ENCODE results near the gene GATD1. TPM values are rescaled to one million over a fixed set of nuclear protein-coding genes. Genes with fewer than 3 reads are reported as not detected.

Gene GATD1
- total RNA-seq, 2 experiments from 2014 or later = 109 to 117 TPM

DNA sequence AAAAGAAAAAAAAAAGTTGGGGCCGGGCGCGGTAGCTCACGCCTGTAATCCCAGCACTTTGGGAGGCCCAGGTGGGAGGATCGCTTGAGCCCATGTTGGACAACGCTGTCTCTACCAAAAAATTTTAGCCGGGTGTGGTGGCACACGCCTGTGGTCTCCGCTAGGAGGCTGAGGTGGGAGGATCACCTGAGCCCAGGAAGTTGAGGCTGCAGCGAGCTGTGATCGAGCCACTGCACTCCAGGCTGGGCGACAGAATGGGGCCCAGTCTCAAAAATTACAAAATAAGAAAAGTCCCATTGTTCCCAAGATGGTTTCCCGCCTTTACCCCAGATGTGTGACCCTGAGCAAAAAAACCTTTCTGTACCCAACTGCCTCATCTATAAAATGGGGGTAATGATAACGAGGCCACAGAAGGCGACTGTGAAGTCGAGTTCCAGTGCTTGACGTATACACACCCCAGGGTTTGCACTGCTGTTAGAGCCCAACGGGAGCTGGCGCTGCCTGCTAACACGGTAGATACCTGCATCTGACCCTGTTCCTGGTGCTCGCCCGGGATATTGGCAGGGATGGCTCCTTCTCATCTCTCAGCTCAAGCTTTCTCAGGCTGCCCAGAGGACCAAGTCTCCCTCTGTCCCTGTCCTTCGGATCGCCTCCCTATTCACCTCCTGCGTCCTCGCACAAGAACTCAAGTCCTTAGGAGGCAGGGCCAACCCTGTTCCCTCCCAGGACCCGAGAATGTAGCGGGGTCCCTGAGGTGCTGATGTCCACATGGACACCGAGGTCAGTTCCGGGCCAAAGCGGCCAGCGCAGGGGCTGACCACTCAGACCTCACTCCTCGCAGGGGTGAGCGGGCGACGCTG is 31.4 kb upstream of the GATD1 start:
- Histone ChIP-seq H3K79me2 (ENCODE audit: insufficient read depth, low read depth, low read length) (peaks cover 43% of the 10 kb centered on the region), H2AFZ (ENCODE audit: low read length) (peak overlapping the region; percentile 5; the same call in 1 of the 2 replicates)
- TF ChIP-seq EZH2phosphoT487 (IDR thresholded peaks at IDR 0.05; ENCODE audit: borderline replicate concordance, low read depth, low read length) = no peak
- TF ChIP-seq, protein P1, sequence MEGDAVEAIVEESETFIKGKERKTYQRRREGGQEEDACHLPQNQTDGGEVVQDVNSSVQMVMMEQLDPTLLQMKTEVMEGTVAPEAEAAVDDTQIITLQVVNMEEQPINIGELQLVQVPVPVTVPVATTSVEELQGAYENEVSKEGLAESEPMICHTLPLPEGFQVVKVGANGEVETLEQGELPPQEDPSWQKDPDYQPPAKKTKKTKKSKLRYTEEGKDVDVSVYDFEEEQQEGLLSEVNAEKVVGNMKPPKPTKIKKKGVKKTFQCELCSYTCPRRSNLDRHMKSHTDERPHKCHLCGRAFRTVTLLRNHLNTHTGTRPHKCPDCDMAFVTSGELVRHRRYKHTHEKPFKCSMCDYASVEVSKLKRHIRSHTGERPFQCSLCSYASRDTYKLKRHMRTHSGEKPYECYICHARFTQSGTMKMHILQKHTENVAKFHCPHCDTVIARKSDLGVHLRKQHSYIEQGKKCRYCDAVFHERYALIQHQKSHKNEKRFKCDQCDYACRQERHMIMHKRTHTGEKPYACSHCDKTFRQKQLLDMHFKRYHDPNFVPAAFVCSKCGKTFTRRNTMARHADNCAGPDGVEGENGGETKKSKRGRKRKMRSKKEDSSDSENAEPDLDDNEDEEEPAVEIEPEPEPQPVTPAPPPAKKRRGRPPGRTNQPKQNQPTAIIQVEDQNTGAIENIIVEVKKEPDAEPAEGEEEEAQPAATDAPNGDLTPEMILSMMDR (conservative IDR thresholded peaks at IDR 0.05; ENCODE audit: low read length) = peak; percentile 57; the same call in 1 of the 2 replicates

DNA sequence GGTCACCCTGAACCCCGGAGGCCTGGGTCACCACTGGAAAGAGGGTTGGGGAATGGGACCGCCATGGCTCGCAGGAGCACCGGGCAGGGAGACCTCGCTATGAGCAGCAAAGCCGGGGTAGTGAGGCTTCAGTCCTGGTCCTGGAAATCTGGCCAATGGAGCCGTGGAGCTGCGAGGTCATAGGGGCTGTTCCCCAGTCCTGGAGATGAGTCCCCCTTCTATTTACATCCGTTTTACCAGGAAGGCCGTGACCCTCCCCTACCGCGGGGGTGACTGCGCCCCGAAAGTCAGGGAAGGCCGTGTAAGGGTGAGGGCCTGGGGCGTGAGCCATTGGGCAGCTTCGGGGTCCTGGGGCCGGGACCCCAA is 27.3 kb upstream of the GATD1 start:
- Histone ChIP-seq H3K4me3 (ENCODE audit: low read depth, low read length, poor library complexity, severe bottlenecking) (peak overlapping the region; percentile 86), H3K4me1 (ENCODE audit: insufficient read depth, low read length, poor library complexity, severe bottlenecking) (peaks cover 38% of the 10 kb centered on the region), H3K27ac (ENCODE audit: low read depth, low read length, poor library complexity, severe bottlenecking) (peak overlapping the region; percentile 83), H3K9me3 (ENCODE audit: low read length) (no peaks in the 10 kb centered on the region), H3K9me2 (ENCODE audit: insufficient read depth, low read length) (no peaks in the 10 kb centered on the region), H4K20me1 (ENCODE audit: insufficient read depth, low read length) (no peaks in the 10 kb centered on the region), H3K36me3 (ENCODE audit: insufficient read depth, low read length) (peaks cover 22% of the 10 kb centered on the region; the same call in 1 of the 2 replicates), H3K79me2 (ENCODE audit: insufficient read depth, low read depth, low read length) (peaks cover 18% of the 10 kb centered on the region; the same call in 1 of the 2 replicates), H2AFZ (ENCODE audit: low read length) (peak overlapping the region; percentile 40; the same call in 1 of the 2 replicates), H3K4me2 (ENCODE audit: low read length) (peak overlapping the region; percentile 94)
- TF ChIP-seq, protein P1 (conservative IDR thresholded peaks at IDR 0.05; ENCODE audit: low read length) = no peak
- TF ChIP-seq EZH2phosphoT487 (IDR thresholded peaks at IDR 0.05; ENCODE audit: borderline replicate concordance, low read depth, low read length) = no peak
- CTCF ChIA-PET (ENCODE audit: unreplicated experiment) = no interaction called here
- intact Hi-C loops (cut with micrococcal nuclease; ENCODE audit: unreplicated experiment) = no loop called here
- DNase-seq (ENCODE audit: low spot score) = no peak
- POLR2A ChIA-PET = no interaction called here
- no TSS peak for BruUV-seq (replicated peaks)

More for the DNA sequence above, 31.4 kb upstream of the GATD1 start:
- Histone ChIP-seq H3K4me1 (ENCODE audit: insufficient read depth, low read length, poor library complexity, severe bottlenecking) (peaks cover 61% of the 10 kb centered on the region), H3K9me3 (ENCODE audit: low read length) (no peaks in the 10 kb centered on the region), H3K4me3 (ENCODE audit: low read depth, low read length, poor library complexity, severe bottlenecking) (peak overlapping the region; percentile 100), H4K20me1 (ENCODE audit: insufficient read depth, low read length) (peaks cover 17% of the 10 kb centered on the region; the same call in 1 of the 2 replicates), H3K4me2 (ENCODE audit: low read length) (peak overlapping the region; percentile 71), H3K36me3 (ENCODE audit: insufficient read depth, low read length) (peaks cover 37% of the 10 kb centered on the region), H3K27ac (ENCODE audit: low read depth, low read length, poor library complexity, severe bottlenecking) (peak overlapping the region; percentile 84), H3K9me2 (ENCODE audit: insufficient read depth, low read length) (no peaks in the 10 kb centered on the region)
- POLR2A ChIA-PET = interaction anchor here (0.5 to 2.0 kb wide), 8 partner anchors 8 to 327 kb away, joined by 3 to 6 read pairs (median 4); no protein-coding TSS in a partner anchor
- CTCF ChIA-PET (ENCODE audit: unreplicated experiment) = no interaction called here
- intact Hi-C loops (cut with micrococcal nuclease; ENCODE audit: unreplicated experiment) = loop anchor here (2.0 to 5.0 kb wide), 2 partner anchors 34 to 231 kb away; partner anchors contain the start of genes PHRF1, POLR2L and TSPAN4
- DNase-seq (ENCODE audit: low spot score) = peak; percentile 71
- BruUV-seq (replicated peaks) = TSS peak; percentile 80
